ENCODE measurements around the gene CRTC1.

GRCh38 chr19:18741124-18742121, 57.9 kb downstream of the CRTC1 start:
- TF ChIP-seq POLR2A (IDR thresholded peaks at IDR 0.05) (no peak), CTCF (IDR thresholded peaks at IDR 0.05) (no peak)
